Pons (tissue), 1 donor: ENCODE data around the gene IKZF3.
A peak's percentile ranks its signal among the peaks of the same experiment; 100 is the strongest.
"Not testable (repeated sequence)": the region's sequence is repeated elsewhere in the genome, so short reads cannot be mapped to it uniquely, and the experiment has no call there.

Experiments
- DNase-seq: peaks from one replicate; pipeline ENCODE4 v3.0.0-alpha.2; 2016; ENCODE audit warnings: low spot score

The IKZF3 gene

DNA sequence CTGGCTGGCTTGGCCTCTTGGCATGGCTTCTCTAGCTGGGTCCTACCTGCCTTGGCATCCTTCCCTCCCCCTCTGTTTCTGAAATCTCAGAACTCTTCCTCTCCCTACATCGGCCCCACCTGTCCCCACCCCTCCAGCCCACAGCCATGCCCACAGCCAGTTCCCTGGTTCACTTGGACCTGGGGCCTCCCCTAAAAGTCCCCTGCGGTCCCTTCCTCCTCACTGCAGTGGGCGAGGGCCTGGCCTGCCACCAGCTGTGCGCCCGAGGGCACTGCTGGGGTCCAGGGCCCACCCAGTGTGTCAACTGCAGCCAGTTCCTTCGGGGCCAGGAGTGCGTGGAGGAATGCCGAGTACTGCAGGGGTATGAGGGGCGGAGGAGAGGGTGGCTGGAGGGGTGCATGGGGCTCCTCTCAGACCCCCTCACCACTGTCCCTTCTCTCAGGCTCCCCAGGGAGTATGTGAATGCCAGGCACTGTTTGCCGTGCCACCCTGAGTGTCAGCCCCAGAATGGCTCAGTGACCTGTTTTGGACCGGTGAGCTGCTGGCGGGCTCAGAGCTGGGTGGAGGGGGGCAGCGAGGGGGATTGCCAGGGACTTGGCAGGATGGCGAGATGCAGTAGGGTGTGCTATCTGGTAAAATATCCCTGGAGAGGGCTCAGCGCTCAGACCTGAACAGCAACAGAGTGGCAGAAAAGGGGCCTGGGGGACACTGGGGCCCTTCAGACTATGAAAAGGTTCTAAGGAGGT lies 147.9 kb downstream of the IKZF3 start:
- DNase-seq = no peak

DNA sequence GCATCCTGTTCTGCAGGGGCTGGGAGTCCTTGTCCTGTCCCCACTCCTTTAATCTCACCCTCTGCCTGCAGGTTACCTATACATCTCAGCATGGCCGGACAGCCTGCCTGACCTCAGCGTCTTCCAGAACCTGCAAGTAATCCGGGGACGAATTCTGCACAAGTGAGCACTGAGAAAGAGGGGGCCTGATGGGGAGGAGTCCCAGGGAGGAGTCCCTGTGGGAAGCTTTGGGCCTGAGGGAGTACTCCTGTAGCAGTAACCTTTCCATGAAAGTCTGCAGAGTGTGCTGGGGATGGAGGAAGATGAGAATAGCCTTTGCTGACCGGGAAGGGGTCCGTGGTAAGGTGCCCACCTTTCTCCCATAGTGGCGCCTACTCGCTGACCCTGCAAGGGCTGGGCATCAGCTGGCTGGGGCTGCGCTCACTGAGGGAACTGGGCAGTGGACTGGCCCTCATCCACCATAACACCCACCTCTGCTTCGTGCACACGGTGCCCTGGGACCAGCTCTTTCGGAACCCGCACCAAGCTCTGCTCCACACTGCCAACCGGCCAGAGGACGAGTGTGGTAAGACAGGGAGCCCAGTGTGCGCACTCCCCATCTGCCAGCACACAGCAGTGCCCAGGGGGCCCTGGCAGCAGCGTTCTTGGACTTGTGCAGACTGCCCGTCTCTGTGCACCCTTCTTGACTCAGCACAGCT lies 148.6 kb downstream of the IKZF3 start:
- DNase-seq = no peak

DNA sequence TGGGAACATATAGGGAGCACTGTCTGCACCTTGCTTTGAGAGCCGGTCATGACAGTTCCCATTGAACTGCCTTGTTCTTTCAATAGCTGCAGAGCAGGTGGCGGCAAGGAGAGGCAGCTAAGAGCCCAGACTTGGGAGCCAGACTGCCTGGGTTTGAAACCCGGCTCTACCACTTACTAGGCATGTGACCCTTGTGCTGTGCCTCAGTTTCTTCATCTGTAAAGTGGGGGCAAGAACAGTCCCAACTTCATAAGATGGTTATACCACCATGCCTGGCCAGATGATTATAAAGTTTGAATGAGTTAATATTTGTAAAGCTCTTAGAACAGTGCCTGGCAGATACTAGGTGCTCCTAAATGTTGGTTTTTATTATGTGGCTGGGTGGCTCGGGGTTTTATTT lies 149.9 kb downstream of the IKZF3 start:
- no peak for DNase-seq

DNA sequence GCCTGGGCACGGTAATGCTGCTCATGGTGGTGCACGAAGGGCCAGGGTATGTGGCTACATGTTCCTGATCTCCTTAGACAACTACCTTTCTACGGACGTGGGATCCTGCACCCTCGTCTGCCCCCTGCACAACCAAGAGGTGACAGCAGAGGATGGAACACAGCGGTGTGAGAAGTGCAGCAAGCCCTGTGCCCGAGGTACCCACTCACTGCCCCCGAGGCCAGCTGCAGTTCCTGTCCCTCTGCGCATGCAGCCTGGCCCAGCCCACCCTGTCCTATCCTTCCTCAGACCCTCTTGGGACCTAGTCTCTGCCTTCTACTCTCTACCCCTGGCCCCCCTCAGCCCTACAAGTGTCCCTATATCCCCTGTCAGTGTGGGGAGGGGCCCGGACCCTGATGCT lies 152.3 kb downstream of the IKZF3 start:
- DNase-seq = no peak

DNA sequence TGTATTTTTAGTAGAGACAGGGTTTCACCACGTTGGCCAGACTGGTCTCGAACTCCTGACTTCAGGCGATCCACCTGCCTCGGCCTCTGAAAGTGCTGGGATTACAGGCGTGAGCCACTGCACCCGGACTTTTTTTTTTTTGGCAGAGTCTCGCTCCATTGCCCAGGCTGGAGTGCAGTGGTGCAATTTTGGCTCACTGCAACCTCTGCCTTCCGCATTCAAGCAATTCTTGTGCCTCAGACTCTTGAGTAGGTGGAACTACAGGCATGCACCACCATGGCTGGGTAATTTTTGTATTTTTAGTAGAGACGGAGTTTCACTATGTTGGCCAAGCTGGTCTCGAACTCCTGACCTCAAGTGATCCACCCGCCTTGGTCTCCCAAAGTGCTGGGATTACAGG lies 153.0 kb downstream of the IKZF3 start:
- not testable (repeated sequence) for DNase-seq

DNA sequence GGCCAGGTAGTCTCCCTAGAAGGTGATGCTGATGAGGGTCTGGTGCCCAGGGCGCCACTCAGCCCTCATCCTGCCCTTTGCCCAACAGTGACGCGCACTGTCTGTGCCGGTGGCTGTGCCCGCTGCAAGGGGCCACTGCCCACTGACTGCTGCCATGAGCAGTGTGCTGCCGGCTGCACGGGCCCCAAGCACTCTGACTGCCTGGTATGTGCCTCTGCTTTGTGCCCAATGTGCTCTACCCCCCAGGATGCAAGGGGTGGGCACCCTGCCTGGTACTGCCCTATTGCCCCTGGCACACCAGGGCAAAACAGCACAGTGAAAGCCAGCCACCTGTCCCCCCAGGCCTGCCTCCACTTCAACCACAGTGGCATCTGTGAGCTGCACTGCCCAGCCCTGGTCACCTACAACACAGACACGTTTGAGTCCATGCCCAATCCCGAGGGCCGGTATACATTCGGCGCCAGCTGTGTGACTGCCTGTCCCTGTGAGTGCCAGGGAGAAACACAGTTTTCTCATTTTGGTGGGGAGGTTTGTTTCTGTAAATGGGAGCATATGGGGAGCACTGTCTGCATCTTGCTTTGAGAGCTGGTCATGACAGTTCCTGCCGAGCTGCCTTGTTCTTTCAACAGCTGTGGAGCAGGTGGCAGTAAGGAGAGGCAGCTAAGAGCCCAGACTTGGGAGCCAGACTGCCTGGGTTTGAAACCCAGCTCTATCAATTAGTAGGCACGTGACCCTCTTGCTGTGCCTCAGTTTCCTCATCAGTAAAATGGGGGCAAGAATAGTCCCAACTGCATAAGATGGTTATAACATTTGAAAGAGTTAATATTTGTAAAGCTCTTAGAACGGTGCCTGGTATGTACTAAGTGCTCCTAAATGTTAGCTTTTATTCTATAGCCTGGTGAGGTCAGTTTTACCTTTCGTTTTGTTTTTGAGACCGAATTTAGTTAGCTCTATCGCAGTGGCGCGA lies 153.8 kb downstream of the IKZF3 start:
- DNase-seq = peak; percentile 17

DNA sequence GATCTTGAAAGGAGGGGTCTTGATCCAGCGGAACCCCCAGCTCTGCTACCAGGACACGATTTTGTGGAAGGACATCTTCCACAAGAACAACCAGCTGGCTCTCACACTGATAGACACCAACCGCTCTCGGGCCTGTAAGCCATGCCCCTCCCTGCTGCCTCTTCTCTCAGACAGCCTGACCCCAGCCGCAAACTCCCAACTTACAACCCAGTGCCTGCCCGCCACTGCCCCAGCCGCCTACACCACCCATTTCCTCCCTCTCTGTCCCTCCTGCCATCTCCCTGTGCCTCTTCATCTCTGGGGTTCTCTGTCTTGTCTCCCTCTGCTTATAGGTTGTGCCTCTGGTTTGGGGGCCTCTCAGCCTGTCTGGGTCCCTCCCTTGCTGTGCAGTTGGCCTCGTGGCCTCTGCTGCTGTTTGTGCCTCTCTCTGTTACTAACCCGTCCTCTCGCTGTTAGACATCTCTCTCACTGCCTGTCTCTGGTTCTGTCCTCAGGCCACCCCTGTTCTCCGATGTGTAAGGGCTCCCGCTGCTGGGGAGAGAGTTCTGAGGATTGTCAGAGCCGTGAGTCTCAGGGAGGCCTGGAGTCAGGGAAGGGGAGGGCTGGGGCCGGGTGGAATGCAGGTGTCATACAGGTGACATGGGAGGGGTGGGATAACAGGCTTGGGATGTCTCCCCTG lies 154.7 kb downstream of the IKZF3 start:
- no peak for DNase-seq
